SJSA1 (cell line): ENCODE measurements around the gene MFSD1. TPM values are rescaled to one million over a fixed set of nuclear protein-coding genes. Genes with fewer than 3 reads are reported as not detected.

ENCODE experiments used
- DNase-seq, 2 experiments: peaks; one replicate each; pipeline ENCODE4 v3.0.0-alpha.2; 2015 to 2020; ENCODE audit warnings: low spot score in 2 of 2, low read depth in 1 of 2
- H3K27ac ChIP-seq: fragments of 250-450 bp; sonication (Bioruptor Pico); 2 replicates; pipeline ENCODE4 v1.5.1; 2020; ENCODE audit warnings: mild to moderate bottlenecking, moderate library complexity
- H3K27me3 ChIP-seq: fragments of 250-450 bp; sonication (Bioruptor Pico); replicated peaks from 2 replicates; pipeline ENCODE4 v1.5.1; 2020; ENCODE audit warnings: mild to moderate bottlenecking, moderate library complexity
- H3K36me3 ChIP-seq: fragments of 250-450 bp; sonication (Bioruptor Pico); 2 replicates; pipeline ENCODE4 v1.5.1; 2020; ENCODE audit warnings: mild to moderate bottlenecking
- H3K4me1 ChIP-seq: fragments of 250-450 bp; sonication (Bioruptor Pico); replicated peaks from 2 replicates; pipeline ENCODE4 v1.6.1; 2021; ENCODE audit warnings: mild to moderate bottlenecking
- H3K4me3 ChIP-seq: fragments of 250-450 bp; sonication (Bioruptor Pico); 2 replicates; pipeline ENCODE4 v1.5.1; 2020; ENCODE audit warnings: mild to moderate bottlenecking
- H3K9me3 ChIP-seq: fragments of 250-450 bp; sonication (Bioruptor Pico); replicated peaks from 2 replicates; pipeline ENCODE4 v1.5.1; 2020; ENCODE audit warnings: mild to moderate bottlenecking
- total RNA-seq: library from RNA; depleted of rRNA; stranded (reverse); fragments of >200 nt; shearing (Covaris generic); gene quantifications from 2 replicates; pipeline ENCODE4 v1.2.3, GENCODE V29; 2014; rRNA removed

Gene MFSD1, protein sequence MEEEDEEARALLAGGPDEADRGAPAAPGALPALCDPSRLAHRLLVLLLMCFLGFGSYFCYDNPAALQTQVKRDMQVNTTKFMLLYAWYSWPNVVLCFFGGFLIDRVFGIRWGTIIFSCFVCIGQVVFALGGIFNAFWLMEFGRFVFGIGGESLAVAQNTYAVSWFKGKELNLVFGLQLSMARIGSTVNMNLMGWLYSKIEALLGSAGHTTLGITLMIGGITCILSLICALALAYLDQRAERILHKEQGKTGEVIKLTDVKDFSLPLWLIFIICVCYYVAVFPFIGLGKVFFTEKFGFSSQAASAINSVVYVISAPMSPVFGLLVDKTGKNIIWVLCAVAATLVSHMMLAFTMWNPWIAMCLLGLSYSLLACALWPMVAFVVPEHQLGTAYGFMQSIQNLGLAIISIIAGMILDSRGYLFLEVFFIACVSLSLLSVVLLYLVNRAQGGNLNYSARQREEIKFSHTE
- total RNA-seq, result 46.4 and 55.9 TPM in 2 replicates

DNA sequence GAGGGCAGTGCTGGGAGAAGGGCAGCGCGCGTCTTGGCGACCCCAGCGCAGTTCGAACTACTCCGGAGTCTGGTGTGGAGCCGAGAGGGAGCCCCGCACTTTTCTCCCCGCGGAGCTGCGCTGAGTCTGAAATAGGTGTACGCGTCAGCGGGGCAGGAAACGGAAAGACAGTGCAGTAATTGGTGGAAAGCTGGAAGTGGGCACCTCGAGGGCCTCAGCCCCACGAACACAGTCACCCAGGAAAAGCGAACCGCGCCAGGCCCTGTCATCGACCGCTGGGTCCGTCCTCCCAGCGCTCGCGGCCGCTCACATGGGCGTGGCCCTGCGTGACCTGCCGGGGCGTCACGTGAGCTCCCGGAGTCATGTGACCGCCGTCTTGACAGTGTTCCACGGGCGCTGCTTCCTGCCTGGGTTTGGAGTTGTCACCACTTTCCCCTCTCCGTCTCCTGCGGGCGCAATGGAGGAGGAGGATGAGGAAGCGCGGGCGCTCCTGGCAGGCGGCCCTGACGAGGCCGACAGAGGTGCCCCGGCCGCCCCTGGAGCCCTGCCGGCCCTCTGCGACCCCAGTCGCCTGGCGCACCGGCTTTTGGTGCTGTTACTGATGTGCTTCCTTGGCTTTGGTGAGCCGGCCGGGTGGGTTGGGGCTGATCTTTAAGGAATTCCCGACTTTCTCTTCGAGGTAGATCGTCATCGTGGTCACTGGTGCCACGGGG lies at the start of gene MFSD1:
MFSD1 (plus strand) TSS at position 359 of the 713 bp plus-strand sequence; CDS start at position 458, 99 bp downstream.
- Histone ChIP-seq H3K9me3 (no peaks in the 10 kb centered on the region), H3K36me3 (no peaks in the 10 kb centered on the region), H3K4me1 (peaks cover 22% of the 10 kb centered on the region), H3K4me3 (peak within 1 kb of the TSS; percentile 60), H3K27me3 (no peaks in the 10 kb centered on the region), H3K27ac (peak within 1 kb of the TSS; percentile 32)
- peak; percentile 80 to 90 for DNase-seq

DNA sequence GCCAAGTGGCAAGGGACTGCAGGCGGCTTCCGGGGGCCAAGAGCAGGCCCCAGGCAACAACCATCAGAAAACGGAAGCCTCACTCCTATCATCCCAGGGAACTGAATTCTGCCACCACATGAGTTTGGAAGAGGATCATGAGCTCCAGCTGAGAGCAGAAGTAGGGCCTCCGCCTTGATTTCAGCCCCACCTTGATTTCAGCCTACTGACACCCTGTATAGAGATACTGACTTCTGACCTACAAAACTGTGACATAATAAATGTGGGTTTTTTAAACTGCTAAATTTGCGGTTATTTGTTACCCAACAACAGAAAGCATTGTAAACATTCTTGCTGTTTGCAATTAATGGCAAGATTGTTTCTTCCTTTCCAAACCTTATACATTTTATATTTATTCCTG lies 48.0 kb upstream of the MFSD1 start:
- no peaks in the 10 kb centered on the region for H3K27me3 ChIP-seq
- H3K9me3 ChIP-seq, result no peaks in the 10 kb centered on the region; the same call in 1 of the 2 replicates
- no peak overlapping the region for H3K27ac ChIP-seq
- H3K36me3 ChIP-seq, result no peaks in the 10 kb centered on the region
- no peak overlapping the region for H3K4me3 ChIP-seq
- no peak for DNase-seq
- no peaks in the 10 kb centered on the region; the same call in 1 of the 2 replicates for H3K4me1 ChIP-seq

DNA sequence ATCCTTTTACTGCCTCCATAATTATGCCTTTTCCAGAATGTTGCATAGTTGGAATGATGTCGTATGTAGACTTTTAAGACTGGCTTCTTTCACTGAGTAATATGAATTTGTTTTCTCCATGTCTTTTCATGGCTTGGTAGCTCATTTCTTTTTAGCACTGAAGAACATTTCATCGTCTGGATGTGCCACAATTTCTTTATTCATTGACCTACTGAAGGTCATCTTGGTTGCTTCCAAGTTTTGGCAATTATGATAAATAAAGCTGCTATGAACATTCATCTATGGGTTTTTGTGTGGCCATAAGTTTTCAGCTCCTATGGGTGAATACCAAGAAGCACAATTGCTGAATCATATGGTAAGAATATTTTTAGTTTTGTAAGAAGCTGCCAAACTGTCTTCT lies 46.4 kb upstream of the MFSD1 start:
- Histone ChIP-seq H3K4me1 (no peaks in the 10 kb centered on the region), H3K27me3 (no peaks in the 10 kb centered on the region), H3K36me3 (no peaks in the 10 kb centered on the region), H3K27ac (no peak overlapping the region), H3K9me3 (no peaks in the 10 kb centered on the region; the same call in 1 of the 2 replicates), H3K4me3 (no peak overlapping the region)
- no peak for DNase-seq

DNA sequence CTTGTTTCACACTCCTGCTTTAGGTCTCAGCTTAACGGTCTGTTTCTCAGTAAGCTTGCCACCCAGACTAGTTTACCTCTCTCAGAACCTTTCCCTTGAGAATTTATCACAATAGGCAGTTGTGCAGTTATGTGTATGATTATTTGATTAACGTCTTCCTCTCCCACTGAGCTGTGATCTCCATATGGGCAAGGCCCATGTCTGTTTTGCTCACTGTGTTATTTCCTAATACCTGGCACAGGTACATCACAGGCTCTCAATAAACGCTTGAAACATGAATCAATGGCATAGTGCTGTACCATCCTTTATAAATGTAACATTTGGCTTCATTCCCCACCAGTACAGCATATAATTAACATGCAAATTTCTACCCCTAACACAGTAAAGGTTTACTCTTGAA lies 40.5 kb upstream of the MFSD1 start:
- no peak for DNase-seq
- Histone ChIP-seq H3K4me3 (no peak overlapping the region), H3K36me3 (no peaks in the 10 kb centered on the region), H3K27me3 (no peaks in the 10 kb centered on the region), H3K9me3 (no peaks in the 10 kb centered on the region), H3K4me1 (no peaks in the 10 kb centered on the region), H3K27ac (no peak overlapping the region)

DNA sequence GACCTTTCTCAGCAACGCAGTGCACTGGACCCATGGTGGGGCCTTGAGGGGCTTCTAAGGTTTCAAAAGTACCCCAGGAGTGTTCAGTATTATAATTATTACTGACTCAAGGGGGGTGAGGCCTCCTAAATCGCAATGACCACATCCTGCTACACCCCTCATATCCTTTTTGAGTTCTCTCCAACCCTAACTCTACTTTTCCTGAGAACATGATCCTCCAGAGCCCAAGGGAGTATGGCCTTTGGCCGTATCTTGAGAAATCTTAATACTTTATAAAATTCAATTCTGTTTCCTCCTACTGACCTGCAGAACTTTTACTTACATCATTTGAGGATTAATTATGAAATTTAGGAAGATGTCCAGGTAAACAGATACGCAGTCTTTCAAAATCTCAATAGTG lies 39.2 kb upstream of the MFSD1 start:
- no peaks in the 10 kb centered on the region for H3K36me3 ChIP-seq
- no peaks in the 10 kb centered on the region for H3K9me3 ChIP-seq
- no peak for DNase-seq
- H3K4me1 ChIP-seq, result peaks cover under 1% of the 10 kb centered on the region
- no peak overlapping the region for H3K27ac ChIP-seq
- no peak overlapping the region for H3K4me3 ChIP-seq
- H3K27me3 ChIP-seq, result no peaks in the 10 kb centered on the region

DNA sequence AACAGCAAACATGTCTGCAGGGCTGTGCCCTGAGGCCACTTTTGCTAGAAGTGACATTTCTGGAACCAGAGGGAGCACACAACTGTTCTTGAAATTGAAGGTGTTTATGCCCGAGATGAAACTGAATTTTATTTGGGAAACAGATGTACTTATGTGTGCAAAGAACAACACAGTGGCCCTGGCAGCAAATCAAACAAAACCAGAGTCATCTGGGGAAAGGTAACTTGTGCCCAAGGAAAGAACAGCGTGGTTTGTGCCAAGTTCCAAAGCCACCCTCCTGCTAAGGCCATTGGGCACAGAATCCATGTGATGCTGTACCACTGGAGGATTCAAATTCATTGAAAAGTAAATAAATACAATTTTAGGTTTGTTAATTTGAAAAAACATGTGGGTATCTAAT lies 38.4 kb upstream of the MFSD1 start:
- Histone ChIP-seq H3K9me3 (no peaks in the 10 kb centered on the region), H3K4me1 (peaks cover 7% of the 10 kb centered on the region)

DNA sequence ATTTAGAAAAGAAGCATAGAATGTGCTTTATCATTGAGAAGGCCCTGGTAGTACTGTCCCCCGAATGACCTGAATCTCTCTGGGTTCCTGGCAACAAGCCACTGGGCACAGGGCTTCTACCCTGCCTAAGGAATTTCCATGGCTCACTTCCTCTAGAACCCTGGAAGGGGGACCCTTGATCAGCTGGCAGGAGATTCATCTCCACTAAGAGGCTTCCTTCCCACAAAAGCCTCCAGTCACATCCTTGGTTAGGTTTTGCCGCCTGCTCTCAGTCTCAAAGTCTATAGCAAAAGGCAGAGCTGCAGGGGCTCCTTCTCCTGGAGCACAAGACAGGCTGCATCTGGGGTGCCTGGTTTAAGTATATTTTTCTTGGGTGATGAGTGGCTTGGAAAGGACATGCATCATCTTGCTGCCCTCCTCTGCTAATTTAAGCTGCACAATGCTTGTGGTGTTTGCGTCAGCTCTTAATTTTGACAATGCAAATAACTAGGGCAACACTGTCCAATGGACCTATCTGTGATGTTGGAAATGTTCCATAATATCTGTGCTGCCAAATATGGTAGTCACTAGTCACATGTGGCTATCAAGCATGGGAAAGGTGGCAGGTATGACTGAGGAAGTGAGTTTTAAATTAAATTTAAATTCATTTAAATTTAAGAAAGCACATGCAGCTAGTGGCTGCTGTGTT lies 36.2 kb upstream of the MFSD1 start:
- Histone ChIP-seq H3K9me3 (no peaks in the 10 kb centered on the region), H3K27me3 (no peaks in the 10 kb centered on the region)
- no peak for DNase-seq

More for the DNA sequence above, 38.4 kb upstream of the MFSD1 start:
- Histone ChIP-seq H3K27me3 (no peaks in the 10 kb centered on the region), H3K36me3 (no peaks in the 10 kb centered on the region), H3K27ac (no peak overlapping the region), H3K4me3 (no peak overlapping the region)
- no peak for DNase-seq

DNA sequence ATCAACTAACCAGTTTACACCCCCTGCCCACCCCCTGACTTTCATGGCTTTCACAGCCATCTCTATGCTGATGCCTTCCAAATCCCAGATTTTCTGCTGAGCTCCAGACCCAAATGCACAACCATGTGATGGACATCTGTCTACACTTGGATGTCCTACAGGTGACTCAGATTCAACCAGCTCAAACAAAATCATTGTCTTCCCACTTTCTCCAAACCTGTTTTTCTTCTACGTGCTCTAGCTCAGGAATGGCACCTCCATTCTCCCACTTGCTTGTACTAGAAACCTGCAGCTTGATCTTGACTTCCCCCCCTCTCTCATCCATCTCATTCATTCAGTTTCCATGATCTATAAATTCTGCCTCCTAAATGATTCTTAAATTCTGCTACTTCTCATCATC lies 35.5 kb upstream of the MFSD1 start:
- Histone ChIP-seq H3K27ac (no peak overlapping the region), H3K9me3 (no peaks in the 10 kb centered on the region), H3K27me3 (no peaks in the 10 kb centered on the region), H3K4me3 (no peak overlapping the region), H3K4me1 (peaks cover 29% of the 10 kb centered on the region), H3K36me3 (no peaks in the 10 kb centered on the region)
- no peak for DNase-seq

More for the DNA sequence above, 36.2 kb upstream of the MFSD1 start:
- Histone ChIP-seq H3K36me3 (no peaks in the 10 kb centered on the region), H3K27ac (no peak overlapping the region), H3K4me1 (peaks cover 27% of the 10 kb centered on the region), H3K4me3 (no peak overlapping the region)

DNA sequence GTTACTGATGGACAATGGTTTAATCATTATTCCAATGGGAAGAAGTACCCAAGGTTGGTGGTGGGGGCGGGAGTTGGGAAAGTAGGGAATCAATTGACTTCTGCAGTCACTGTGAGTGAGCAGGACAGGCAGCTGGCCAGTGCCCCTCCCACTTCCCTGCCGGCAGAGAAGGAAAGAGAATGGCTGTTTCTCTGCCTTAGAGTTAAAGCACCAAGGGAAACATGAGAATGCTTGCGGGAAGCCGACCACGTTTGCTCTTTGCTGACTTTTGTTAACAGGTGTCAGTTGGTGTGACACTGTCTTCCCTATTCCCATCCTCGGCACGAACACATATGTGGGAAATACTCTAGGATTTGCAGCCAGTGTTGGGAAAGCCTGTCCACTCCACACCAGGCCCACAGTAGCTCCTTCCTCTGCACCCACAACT lies 33.5 kb upstream of the MFSD1 start:
- DNase-seq, result peak; percentile 42 to 53
- Histone ChIP-seq H3K36me3 (no peaks in the 10 kb centered on the region), H3K4me1 (peaks cover 29% of the 10 kb centered on the region), H3K4me3 (no peak overlapping the region), H3K27me3 (no peaks in the 10 kb centered on the region), H3K27ac (peak overlapping the region; percentile 90), H3K9me3 (no peaks in the 10 kb centered on the region)

DNA sequence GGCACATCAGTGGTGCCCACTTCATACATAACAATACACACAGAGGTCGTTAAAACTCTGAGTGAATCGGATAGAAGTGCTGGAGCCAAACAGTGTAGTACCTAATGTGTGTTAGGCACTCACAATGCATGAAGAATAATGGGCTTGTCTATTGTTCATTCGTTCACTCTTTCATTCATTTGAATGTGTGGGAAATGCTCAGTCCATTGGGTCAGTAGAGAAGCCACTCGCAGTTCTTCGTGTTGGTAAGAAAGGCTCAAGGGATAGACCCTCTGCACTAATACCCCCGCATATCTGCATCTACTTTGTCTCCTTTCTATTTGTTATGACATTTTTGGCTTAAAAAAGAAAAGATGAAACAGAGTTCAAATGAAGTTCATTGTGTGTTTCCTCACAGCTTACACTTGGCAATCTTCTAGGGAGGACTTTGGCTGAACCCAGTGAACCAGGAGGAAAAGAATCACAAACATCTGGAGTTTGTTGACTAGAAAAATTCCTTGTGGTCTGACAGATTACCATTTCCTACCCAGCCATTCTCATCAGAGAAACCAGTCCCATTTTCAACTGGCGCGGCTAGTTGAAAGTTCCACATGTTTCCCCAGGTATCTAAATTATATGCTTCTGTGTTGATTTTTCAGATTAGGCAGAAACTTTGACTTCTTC lies 32.8 kb upstream of the MFSD1 start:
- Histone ChIP-seq H3K9me3 (no peaks in the 10 kb centered on the region), H3K4me1 (peaks cover 29% of the 10 kb centered on the region), H3K4me3 (no peak overlapping the region), H3K27me3 (no peaks in the 10 kb centered on the region), H3K27ac (peak overlapping the region; percentile 90), H3K36me3 (no peaks in the 10 kb centered on the region)
- DNase-seq, result peak; percentile 59 to 82

DNA sequence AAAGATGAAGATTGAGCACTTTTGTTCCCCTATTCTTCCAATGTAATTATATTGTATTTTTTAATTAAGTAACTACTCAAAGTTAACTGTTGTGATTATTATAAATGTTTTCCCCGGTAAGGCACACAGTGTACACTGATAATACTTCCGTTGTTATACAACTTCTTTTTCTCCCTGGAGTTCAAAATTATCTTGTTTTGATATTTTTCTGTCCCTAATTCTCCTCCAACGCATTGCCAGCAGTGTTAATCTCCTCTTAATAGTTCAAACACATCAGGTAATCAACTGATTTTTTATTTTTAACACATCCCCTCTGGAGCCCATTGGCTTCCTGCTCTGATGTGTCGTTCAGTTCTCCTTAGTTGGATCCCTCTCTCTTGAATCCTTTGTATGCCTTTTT lies 32.3 kb upstream of the MFSD1 start:
- Histone ChIP-seq H3K9me3 (no peaks in the 10 kb centered on the region), H3K36me3 (no peaks in the 10 kb centered on the region), H3K27me3 (no peaks in the 10 kb centered on the region), H3K4me1 (peaks cover 29% of the 10 kb centered on the region), H3K27ac (peak overlapping the region; percentile 90), H3K4me3 (no peak overlapping the region)
- no peak for DNase-seq

DNA sequence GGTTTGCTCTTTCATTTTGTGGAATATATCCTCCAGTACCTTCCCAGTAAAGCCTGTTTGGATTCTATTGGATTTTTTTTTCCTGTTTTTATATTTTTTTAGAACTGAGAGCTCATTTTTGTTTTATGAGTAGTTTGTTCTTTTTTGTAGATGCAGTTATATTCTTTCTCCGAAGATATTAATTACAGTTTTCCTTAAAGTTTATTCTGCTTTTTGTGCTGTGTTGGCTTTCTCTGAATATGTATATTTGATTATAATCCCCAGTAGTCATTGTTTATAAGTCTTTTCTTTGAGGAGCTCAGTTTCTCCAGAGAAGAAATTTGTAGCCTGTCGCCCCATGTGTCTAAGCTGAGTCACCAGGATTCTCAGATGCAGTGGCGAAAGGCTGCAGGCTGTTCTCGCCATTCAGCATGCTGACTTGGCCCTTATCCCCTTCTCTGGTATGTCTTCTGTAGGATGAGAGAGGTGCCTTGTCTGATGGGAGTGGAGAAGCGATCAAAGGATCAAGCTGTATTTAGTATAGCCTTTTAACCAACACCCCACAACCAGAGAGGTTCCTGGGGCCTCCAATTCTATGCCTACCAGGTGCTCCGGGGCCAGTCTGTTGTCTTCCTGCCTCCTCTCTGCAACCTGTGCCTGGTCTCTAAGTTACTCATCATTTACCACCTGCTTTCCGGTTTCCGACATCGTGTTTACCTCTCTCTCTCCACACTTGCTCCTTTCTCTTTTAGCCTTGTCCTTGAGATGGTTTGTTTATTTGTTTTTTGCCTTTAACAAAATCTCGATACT lies 31.7 kb upstream of the MFSD1 start:
- peaks cover 29% of the 10 kb centered on the region for H3K4me1 ChIP-seq
- no peaks in the 10 kb centered on the region for H3K36me3 ChIP-seq
- H3K27ac ChIP-seq, result peak overlapping the region; percentile 90
- no peak overlapping the region for H3K4me3 ChIP-seq
- no peaks in the 10 kb centered on the region for H3K27me3 ChIP-seq
- H3K9me3 ChIP-seq, result no peaks in the 10 kb centered on the region
- peak; percentile 68 for DNase-seq
